Stimulated activated CD4-positive, alpha-beta T cell treated with anti-CD3 and anti-CD28 coated beads, Interleukin-12 subunit alpha, Interleukin-12 subunit beta, amount 100 ng/mL, for 24 hours (primary cell): ENCODE results near the gene HLA-DPB1.
"Not testable (repeated sequence)": the region's sequence is repeated elsewhere in the genome, so short reads cannot be mapped to it uniquely, and the experiment has no call there.

Experiments
- DNase-seq, 2 experiments: peaks; one replicate each; pipeline ENCODE4 v3.0.0-alpha.2; 2020; ENCODE audit warnings: low read depth in 2 of 2

The HLA-DPB1 gene

DNA sequence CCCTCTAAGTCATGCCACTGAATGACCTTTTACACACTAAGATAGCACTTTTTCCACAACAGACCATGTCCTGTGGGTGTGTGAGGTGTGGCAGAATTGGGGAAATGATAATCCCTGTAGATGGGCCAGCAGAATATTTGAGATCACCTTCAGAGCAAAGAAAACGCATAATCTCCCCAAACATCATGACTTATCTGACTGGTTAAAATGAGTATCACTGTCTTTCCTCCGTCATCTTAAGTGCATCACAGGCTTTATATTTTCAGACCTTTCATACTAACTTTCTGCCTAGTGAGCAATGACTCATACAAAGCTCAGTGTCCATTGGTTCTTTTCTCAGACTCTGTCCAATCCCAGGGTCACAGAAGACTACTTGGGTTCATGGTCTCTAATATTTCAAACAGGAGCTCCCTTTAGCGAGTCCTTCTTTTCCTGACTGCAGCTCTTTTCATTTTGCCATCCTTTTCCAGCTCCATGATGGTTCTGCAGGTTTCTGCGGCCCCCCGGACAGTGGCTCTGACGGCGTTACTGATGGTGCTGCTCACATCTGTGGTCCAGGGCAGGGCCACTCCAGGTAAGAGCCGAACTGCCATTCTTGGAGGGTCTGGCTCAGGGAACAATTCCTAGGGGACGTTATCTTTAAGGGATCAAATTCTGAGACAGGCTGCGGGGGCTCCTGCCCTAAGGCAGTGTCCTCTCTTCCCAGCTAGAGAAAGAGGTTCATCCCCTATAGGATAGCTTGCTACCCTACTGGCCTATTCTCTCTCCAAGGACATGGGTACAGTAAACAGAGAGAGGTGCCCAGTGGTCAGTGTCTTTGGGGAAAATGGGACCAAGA is at the start of gene HLA-DPB1:
Gene HLA-DPB1 (plus strand): TSS at position 423 of the 838 bp plus-strand sequence. CDS start 52 bp downstream, at position 475.
- DNase-seq = no peak

DNA sequence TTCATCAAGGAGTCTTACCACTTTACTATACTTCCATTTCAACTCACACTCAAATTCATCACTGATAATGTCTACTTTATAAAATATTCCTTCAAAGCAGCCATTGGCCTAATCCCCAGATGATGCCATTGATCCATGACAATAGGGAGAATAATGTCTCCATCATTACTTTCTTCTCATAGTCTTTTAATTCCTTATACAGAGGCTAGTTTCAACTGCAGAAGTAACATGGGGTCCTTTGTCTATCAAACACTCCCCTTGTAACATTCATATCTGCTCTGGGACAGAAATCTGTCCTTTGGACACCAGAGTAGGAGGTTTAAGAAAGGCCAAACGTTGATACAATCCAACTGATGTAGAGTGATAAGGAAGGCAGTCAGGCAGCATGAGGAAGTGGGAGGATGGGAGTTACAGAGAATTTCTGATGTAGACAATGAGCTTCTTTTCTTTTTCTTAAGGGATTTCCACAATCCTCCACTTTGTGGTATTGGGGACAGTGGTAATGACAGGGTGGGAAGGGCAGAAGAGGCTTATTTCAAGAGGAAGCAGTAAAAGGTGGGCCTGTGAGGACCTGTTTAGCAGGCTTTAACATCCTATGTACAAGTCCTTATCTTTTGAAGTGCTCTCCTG is 47.5 kb upstream of the HLA-DPB1 start:
- DNase-seq = no peak

DNA sequence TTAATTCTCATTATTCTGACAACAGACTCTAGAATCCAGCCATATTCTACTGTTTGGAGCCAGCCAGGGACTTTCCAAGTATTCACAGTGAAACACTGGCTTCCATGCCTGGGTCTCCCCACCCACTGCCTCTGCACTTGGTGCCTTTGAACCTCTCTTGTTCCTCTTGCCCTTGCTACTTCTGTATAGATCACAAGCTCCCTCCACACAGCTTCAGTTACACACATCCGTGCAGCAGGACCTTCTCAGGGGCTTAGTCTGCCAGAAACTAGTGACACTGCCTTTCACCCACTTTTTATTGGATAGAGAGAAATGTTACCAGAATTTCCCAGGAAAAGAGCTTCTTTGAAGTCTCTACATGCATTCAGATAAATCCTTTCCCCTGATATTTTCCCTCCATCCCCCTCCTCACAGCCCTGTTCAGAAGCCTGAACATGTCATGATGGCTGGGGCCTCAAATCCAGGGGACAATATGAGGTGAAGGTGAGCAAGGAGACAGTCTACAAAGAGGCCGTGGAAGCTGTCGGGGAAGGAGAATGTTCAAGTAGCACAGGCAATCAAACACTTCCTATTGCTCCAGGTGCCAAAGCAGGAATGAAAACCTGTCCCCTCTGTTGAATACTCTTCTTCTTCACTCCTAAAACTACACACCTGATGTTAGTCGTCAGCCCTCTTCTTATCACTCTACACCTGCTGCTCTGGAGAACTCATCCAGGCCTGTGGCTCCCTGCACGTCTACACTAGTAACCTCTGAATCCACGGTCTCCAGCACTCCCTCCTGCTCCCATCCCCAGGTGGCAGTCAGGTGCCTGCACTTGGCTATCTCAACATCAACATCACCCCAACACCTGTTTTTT is 46.2 kb upstream of the HLA-DPB1 start:
- DNase-seq = no peak

DNA sequence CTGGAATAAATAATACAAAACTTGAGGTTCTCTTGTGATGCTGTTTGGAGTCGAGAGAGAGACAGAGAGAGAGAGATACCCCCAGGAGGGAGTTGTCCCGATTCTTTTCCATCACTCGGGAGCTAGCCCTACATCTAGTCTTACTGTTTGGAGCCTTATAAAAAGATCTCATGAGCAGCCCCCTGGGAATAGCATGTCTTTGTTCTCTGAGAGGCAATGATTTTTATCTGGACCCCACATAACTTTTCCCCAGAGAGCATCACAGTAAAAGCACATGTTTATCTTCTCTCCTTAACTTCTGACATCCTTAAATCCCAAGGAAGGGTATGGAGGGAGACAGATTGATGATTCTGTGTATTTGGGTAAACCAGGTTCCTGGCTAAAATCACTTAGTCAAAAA is 45.5 kb upstream of the HLA-DPB1 start:
- no peak for DNase-seq

GRCh38 chr6:33034554-33034953 is 41.2 kb upstream of the HLA-DPB1 start:
- DNase-seq = no peak

DNA sequence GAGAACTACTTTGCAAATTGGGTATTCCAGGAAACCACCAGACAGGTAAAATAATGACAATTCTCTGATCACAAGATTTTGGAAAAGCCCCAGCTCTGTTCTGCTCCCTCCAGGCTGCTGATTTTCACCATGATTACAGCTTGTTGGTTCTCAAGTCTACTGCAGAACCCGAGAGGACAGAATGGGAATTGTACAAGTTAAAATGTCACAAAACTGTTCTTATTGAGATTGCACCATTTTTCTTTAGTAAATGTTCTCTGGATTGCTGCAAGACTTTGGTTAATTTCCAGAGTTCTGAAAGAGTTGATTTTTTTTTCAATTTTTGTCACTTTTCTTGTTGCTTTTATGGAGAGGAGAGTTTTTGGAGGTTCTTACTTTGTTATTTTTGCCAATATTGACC is 39.3 kb upstream of the HLA-DPB1 start:
- DNase-seq = no peak

DNA sequence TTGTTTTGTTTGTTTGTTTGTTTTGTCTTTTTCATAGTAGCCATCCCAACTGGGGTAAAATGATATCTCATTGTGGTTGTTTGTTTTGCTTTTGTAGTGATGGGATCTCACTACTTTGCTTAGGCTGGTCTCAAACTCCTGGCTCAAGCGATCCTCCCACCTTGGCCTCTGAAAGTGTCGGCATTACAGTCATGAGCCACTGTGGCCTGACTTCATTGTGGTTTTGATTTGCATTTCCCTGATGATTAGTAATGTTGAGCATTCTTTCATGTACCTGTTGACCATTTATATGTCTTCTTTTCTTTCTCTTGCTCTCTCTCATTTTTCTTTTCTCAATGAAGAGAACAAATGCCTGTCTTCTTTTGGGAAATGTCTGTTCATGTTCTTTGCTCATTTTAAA is 35.6 kb upstream of the HLA-DPB1 start:
- DNase-seq = no peak

DNA sequence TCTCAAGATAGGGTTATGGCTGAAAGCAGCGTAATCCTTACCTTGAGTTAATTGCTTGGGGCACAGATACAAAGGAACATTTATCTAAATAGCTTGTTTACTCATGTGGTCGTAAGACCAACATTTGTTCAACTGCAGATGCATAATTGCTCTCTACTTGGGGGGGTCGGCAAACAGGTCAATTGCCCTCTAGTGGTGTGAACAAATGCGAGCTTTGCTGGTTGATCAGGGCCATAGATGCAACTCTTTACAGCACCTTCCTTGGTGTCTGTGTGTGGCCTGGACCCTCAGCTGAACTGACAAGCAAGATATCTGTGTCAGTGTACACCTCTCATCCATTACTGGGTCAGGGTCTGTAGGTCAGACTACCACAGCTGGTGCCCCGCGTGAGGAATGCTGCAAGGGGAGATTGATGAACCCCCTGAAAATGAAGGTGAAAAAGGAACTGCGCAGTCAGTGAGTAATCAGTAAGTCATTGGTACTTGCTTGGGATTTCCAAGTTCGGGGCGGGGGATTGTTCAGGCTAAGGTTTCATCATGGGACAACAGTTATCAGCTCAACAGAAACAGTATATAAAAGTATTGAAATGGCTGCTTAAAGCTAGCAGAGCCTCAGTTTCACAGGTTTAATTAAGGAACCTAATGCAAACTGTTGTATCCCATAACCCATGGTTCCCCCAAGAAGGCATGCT is 26.3 kb upstream of the HLA-DPB1 start:
- no peak for DNase-seq

DNA sequence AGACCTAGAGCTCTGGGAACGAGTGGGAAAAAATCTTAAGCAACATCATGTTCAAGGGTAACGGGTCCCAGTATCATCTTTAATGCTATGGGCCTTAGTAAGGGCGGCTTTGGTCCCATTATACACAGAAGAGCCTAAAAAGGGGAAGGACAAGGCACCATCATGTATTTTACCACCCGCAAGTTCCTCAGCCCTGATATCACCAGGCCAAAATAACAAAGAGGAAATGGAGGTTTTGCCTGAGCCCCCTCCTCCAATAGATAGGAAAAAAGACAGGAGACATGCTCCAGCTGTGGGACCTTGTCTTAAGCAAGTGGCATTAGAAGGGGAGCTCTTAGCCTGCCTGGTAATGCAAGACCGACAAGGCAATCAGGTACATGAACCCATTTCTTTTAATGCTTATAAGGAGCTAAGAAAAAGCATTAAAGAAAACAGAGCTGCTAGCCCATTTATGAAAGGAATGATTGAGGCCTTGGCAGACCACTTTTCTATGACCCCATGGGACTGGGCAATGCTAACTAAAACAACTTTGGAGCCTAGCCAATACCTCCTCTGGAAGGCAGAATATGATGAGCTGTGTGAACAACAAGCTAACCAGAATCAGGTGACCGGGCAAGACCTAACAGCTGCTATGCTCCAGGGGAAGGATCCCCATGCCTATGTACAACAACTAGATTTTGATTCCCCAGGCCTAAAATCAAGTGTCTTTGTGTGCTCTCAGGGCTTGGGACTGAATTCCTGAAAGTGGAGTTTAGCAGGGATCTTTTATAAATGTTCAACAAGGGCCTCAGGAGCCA is 25.6 kb upstream of the HLA-DPB1 start:
- DNase-seq = no peak

DNA sequence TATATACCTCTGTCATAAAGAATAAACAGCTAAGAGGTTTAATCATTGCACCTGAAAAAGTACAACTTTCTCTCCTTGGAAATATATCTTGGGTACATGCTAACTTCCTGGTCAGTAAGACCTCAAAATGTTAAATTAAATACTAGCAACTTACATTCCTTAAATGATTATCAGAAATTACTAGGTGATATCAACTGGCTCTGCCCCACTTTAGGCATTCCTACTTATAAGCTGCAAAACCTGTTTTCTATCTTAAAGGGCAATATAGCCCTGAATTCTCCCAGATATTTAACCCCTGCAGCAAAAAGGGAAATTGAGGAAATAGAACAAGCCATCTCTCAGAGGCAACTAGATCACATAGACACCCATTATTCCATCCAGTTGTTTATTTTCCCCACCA is 23.2 kb upstream of the HLA-DPB1 start:
- DNase-seq = no peak

- DNase-seq = no peak
Measured at GRCh38 chr6:33053230-33053629, 22.6 kb upstream of the HLA-DPB1 start.

DNA sequence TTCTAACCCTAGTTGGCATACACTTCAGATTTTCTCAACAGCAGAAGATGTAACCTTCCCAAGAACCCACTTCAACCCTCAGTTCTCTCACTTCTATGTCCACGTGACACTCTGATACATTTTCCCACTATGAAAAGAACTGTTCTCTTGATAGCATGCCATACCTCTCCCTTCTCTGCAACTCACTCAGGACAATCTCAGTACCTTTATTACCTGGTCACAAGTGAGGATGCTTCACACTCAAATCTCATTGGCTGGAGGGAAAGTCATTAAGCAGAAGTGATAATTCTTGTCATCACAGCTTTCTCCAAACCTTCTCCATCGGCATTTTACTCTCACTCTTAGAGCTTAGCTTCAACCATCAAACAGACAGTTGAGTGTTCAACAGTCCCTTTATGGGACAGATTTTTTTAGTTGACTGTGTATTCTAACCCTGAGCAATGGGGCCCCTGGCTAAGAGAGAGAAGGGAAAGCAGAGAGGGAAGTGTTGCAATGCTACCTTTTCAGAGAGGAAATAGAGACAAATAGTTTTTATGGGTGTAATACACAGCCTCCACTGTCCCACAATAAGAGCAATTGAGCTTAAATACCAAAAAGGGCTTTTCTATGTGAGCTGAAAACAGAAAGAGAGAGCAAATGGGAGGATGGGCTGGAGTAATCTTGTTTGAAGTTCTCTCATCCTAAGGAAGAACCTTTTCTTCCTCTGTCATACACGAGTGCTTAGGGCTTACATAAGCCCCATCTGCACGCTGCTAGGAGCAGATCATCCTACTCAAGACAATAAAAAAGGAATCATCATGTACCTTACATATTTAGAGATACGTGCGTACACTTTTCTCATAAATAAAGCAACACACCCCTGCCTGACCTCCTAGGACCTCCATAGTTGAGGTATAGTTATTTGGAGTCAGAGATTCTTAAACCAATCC is 18.3 kb upstream of the HLA-DPB1 start:
- DNase-seq = no peak

DNA sequence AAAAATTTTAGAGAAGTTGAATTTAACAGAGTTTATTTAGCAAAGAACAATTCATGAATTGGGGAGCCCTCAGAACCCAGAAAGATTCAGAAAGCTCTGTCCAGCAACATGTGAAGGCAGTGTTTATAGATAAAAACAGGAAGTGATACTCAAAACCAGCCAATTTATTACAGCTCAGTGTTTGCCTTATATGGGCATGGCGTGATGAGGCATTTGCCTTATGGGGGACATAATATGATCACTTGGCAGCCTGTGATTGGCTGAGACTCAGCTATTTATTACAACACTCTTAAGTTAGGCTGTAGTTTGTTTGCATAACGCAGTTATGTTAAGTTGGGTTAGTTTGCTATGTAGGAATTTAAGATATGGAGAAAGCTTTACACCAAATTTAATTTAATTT is 13.8 kb upstream of the HLA-DPB1 start:
- DNase-seq = no peak

DNA sequence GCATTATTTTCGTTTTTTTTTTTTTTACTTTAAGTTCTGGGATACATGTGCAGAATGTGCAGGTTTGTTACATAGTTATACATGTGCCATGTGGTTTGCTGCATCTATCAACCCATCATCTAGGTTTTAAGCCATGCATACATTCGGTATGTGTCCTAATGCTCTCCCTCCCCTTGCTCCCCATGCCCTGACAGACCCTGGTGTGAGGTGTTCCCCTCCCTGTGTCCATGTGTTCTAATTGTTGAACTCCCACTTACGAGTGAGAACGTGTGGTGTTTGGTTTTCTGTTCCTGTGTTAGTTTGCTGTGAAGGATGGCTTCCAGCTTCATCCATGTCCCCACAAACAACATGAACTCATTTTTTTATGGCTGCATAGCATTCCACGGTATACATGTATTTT is 12.4 kb upstream of the HLA-DPB1 start:
- not testable (repeated sequence) for DNase-seq

DNA sequence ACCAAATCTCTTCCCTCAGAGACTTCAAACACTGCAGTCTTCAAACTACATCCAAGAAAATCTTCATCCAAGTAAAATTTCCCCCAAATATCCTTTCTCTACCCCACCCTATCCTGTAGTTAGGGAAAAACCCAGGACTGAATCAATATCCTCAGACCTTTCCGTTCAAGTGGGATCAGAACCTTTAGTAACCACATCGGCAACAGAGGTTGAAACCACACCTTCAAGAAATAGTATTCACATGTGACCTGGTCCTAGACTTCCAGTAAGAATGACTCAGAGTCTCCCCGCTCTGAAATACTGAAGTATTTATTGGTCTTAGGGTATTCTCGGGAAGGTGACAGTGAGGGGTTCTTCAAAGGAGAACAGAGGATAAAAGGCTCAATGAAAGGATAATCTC is 11.1 kb upstream of the HLA-DPB1 start:
- DNase-seq = no peak

DNA sequence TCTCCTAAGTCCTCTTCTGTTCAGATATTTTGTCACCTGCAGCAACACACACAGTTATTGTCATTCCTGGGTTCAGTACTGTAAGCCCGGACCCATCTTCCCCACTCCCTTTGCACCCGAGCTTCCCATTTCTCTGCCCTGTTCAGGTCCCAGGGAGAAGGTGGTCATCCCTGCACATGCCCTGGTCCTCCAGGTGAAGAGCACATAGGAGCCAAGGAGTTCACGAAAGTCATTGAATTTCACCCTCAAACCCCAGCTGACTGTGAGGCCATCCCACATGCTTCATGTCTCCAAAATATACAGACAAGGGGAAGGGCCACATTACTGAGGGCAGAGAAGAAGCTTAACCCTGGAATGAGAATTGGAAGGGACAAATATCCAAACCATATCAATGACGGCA is 10.5 kb upstream of the HLA-DPB1 start:
- no peak for DNase-seq

DNA sequence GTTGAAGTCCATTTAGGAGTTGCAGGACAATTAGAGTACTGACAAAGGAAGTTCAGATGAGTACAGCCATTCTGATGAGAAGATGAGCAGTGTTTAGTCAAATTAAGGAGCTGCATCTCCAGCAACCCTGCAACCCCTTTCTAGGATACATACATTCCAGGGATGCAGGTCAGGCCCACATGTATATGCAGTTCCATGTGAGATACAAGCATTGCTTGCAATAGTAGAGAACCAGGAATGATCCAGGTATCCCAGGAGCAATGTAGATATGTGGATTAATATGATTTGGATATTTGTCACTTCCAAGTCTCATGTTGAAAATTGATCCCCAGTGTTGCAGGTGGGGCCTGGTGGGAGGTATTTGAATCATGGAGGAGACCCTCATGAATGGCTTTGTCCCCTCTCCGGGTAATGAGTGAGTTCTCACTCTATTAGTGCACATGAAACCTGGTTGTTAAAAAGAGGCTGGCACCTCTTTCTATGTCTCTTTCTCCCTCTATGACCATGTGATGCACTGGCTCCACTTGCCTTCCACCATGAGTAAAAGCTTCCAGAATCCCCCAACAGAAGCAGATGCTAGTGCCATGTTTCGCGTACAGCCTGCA is 8.8 kb upstream of the HLA-DPB1 start:
- DNase-seq = no peak

GRCh38 chr6:33069021-33069738 is 6.6 kb upstream of the HLA-DPB1 start:
- no peak for DNase-seq

DNA sequence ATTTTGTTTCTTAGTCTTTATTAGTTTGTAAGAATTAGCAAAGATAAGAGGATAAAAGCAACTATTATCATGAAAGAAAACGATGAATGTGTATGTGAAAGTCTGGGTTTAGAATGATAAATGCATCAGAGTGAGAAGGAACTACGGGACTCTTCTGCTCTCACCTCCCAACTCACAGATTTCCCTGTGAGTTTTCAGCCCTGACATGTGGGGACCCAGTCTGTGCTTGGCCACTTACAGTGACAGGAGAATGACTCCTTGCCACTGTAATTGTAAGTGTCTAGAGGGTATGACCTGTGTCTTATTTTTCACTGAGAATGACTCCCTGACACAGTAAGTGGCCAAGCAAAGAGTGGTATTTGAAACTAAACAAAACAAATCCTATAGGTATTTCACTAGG is 4.9 kb upstream of the HLA-DPB1 start:
- DNase-seq = no peak
